Activated CD4-positive, alpha-beta memory T cell treated with anti-CD3 and anti-CD28 coated beads, Interleukin-2, amount 10 ng/mL, durations not matched to agents 7 days and 5 days (primary cell): ENCODE measurements around the gene SPOCK1. TPM values are rescaled to one million over a fixed set of nuclear protein-coding genes. Genes with fewer than 3 reads are reported as not detected.

Experiments used
- CTCF ChIA-PET: fragments of 350-600 bp; sonication (Branson Sonifier 250); formaldehyde crosslinking; loops from one replicate; lab custom pipeline; 2021; ENCODE audit warnings: antibody characterized with exemption, inconsistent platforms; lab: Charles Lee
- POLR2A ChIA-PET: fragments of 350-600 bp; sonication (Branson Sonifier 250); formaldehyde crosslinking; loops from one replicate; lab custom pipeline; 2021; ENCODE audit warnings: antibody characterized with exemption; lab: Charles Lee
- DNase-seq: peaks from one replicate; pipeline ENCODE4 v3.0.0-alpha.2; 2020
- H3K27ac Mint-ChIP-seq: one replicate; pipeline ENCODE4 v1.8.0; 2021; ENCODE audit warnings: mild to moderate bottlenecking, mixed read lengths
- H3K27me3 Mint-ChIP-seq: one replicate; pipeline ENCODE4 v1.8.0; 2021; ENCODE audit warnings: mixed read lengths
- H3K36me3 Mint-ChIP-seq: one replicate; pipeline ENCODE4 v1.8.0; 2021; ENCODE audit warnings: low read depth, mixed read lengths
- H3K4me1 Mint-ChIP-seq: one replicate; pipeline ENCODE4 v1.8.0; 2021; ENCODE audit warnings: mixed read lengths
- H3K4me3 Mint-ChIP-seq: one replicate; pipeline ENCODE4 v1.8.0; 2021; ENCODE audit warnings: mild to moderate bottlenecking, mixed read lengths
- H3K9me3 Mint-ChIP-seq: one replicate; pipeline ENCODE4 v1.8.0; 2021; ENCODE audit warnings: mixed read lengths
- total RNA-seq, 2 experiments: library from RNA; stranded (reverse); gene quantifications; one replicate each; pipeline ENCODE4 v1.2.3, GENCODE V29; 2021

SPOCK1 gene
- total RNA-seq, 2 experiments from 2014 or later = 0.73 to 0.86 TPM

DNA sequence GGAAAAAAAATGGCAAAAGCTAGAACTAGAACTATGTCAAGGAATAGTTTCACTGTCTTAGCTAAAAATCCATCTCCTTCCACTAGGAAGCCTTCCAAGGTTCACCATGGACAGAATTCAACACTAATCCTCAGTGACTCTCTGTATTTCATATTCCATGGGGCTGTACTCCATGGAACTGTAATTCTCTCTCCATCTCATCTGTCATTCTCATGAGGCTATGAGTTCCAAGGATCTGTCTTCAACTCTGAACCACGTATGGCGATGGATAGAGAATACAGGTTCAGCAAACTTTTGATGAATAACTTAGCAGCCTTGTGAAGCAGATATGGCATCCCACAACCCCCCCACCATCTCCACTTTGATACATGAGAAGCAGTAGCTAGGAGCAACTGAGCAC, 184.0 kb downstream of the SPOCK1 start:
- Mint-ChIP-seq H3K4me1 (no peaks in the 10 kb centered on the region), H3K4me3 (no peak overlapping the region), H3K9me3 (no peaks in the 10 kb centered on the region), H3K36me3 (no peaks in the 10 kb centered on the region), H3K27me3 (peaks cover 7% of the 10 kb centered on the region), H3K27ac (no peak overlapping the region)
- ChIA-PET CTCF (no interaction called here), POLR2A (no interaction called here)
- DNase-seq = no peak

DNA sequence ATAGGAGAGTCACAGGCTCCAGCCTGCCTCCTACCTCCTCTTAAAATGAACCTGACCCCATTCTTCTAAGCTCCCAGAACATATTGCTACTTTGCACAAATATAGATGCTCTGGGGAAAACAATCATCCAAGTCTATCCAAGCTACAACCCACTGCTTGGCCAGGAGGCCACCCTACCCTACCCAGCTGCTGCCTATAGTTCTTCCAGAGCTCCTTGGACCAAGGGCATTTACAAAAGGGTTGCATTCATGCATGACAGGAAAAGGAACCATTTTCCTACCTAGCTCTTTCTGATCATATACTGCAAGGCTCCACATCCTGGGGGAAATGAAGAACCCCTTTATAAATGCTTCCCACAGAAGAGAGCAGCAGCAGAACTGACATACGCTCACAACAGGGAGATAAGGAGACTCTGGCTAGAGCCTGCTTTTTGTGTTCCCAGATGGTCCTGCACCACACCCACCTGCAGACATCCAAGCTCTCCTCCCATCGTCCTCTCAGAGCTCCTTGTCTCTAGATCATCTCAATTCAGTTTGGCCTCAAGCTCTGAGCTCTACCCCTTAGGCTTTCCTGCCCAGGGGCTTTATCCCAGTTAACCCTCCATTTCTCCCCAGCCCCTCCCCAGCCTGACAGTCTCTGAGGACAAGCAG, 185.5 kb downstream of the SPOCK1 start:
- CTCF ChIA-PET = no interaction called here
- Mint-ChIP-seq H3K27me3 (peaks cover 4% of the 10 kb centered on the region), H3K27ac (no peak overlapping the region), H3K9me3 (no peaks in the 10 kb centered on the region), H3K4me3 (no peak overlapping the region), H3K36me3 (no peaks in the 10 kb centered on the region), H3K4me1 (no peaks in the 10 kb centered on the region)
- POLR2A ChIA-PET = no interaction called here
- DNase-seq = no peak

DNA sequence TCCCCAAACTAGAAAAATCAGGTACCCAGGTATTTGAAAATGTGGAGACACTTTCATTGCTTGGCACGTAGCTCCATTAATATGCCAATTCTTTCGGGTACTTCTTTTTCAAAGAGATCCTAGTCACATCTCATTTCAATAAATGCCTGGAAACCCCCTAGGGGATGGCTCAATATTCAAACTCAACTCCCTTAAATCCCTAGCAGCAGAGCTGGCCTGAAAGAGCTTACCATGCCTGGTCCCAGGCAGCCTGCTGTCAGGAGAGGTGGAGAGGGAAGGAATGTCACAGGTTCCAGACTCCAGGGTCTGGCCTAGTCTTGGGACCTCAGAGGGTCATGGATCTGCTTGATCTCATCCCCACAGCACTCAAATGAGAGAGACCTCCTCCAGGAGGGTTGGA, 187.1 kb downstream of the SPOCK1 start:
- H3K27me3 Mint-ChIP-seq = no peaks in the 10 kb centered on the region
- H3K36me3 Mint-ChIP-seq = no peaks in the 10 kb centered on the region
- no peak for DNase-seq
- CTCF ChIA-PET = no interaction called here
- no peak overlapping the region for H3K27ac Mint-ChIP-seq
- H3K4me3 Mint-ChIP-seq = no peak overlapping the region
- POLR2A ChIA-PET = no interaction called here
- H3K9me3 Mint-ChIP-seq = no peaks in the 10 kb centered on the region
- no peaks in the 10 kb centered on the region for H3K4me1 Mint-ChIP-seq

DNA sequence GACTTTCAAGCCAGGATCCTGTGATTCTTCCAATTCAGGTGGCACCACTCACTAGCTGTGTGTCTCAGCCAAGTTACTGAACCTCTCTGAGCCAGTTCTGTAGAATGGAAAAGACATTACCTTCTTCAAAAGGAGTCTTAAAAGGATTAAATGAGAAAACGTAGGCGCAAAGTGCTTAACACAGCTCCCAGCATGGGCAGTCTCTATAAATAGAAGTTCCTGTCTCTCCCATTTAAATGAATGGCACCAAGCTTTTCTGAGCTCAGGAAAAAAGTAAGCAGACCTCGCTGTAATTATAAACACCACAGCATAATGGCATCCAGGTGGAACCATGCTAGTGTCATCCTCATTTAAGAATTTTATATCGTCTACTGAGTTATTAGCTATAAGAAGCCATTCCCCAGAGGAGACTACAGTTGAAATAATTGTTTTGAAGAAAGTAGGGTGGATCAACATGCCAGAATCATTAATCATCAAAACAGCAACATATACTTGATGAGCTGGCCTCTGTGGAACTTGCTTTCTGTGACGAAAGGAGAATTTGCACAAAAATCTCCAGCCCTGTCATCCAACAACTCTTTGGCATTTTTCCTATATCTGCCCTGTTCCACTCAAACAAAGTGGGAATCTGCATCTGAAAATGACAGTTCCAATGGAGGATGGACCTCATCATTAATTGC, 188.9 kb downstream of the SPOCK1 start:
- H3K36me3 Mint-ChIP-seq = no peaks in the 10 kb centered on the region
- H3K4me1 Mint-ChIP-seq = no peaks in the 10 kb centered on the region
- POLR2A ChIA-PET = no interaction called here
- no peak overlapping the region for H3K4me3 Mint-ChIP-seq
- H3K9me3 Mint-ChIP-seq = no peaks in the 10 kb centered on the region
- no peak for DNase-seq
- no peak overlapping the region for H3K27ac Mint-ChIP-seq
- CTCF ChIA-PET = interaction anchor here (1.1 to 1.4 kb wide), 2 partner anchors 9 to 10 kb away, joined by 3 to 5 read pairs; no protein-coding TSS in a partner anchor
- H3K27me3 Mint-ChIP-seq = no peaks in the 10 kb centered on the region

DNA sequence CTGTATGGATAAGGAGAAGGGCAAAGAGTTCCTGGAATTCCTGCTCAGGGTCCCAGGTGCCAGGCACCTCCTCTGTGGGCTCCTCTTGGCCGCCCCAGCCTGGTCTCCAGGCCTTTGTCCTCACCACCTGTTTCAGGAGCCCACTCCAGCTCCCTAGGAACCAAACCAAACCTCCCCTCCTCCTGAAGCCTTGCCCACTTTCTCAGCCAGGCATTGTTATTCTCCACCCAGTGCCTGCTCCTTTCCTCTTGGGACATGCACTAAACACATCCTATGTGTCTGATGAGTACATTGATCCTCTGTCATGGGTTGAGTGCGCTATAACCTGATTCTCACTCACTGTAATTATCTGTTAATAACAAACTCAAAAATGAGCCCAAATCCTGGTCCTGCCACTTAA, 189.8 kb downstream of the SPOCK1 start:
- H3K4me3 Mint-ChIP-seq = no peak overlapping the region
- ChIA-PET CTCF (interaction anchor here (1.4 kb wide), 1 partner anchor 11 kb away, joined by 5 read pairs; no protein-coding TSS in a partner anchor), POLR2A (no interaction called here)
- no peaks in the 10 kb centered on the region for H3K27me3 Mint-ChIP-seq
- H3K4me1 Mint-ChIP-seq = no peaks in the 10 kb centered on the region
- no peak overlapping the region for H3K27ac Mint-ChIP-seq
- no peaks in the 10 kb centered on the region for H3K9me3 Mint-ChIP-seq
- DNase-seq = no peak
- H3K36me3 Mint-ChIP-seq = no peaks in the 10 kb centered on the region

DNA sequence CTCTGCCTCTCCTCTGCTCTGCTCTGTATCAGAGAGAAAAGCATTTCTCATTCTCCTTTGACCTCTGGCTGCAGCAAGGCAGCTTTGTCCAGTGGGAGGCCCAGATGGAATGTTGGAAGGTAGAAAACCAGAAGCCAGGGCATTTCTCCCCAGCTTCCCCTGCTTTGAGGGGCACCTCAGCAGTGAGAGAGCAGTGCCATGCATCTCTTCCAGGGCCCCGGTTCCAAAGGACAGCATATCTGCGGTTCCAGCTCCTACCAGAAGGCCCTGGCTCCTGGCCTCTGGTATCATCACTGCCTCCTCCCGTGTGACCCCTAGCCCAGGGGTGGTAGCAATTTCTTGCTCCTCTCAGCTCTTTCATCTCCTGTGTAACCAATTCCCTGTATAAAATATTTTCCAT, 190.8 kb downstream of the SPOCK1 start:
- no peaks in the 10 kb centered on the region for H3K27me3 Mint-ChIP-seq
- POLR2A ChIA-PET = no interaction called here

DNA sequence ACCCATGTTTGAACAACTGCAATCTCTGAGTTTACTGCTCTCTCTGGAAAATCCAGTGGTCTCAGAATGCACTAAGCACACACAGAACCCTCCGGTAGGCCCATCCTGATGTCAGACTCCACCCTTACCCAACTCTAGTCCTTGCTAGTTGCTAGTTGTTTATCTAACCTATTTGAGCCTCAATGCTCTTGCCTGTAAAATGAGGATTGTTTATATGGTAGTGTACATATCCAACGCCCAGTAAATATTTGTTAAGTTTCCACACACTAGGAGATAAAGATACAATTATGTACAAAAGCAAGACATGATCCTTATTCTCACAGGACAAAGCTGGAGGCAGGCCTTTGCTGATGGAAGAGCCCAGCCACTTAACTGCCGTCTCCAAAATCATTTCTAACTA, 192.2 kb downstream of the SPOCK1 start:
- no peaks in the 10 kb centered on the region for H3K9me3 Mint-ChIP-seq
- H3K36me3 Mint-ChIP-seq = no peaks in the 10 kb centered on the region
- H3K4me3 Mint-ChIP-seq = no peak overlapping the region
- H3K27me3 Mint-ChIP-seq = no peaks in the 10 kb centered on the region
- no peak for DNase-seq
- POLR2A ChIA-PET = no interaction called here
- no peak overlapping the region for H3K27ac Mint-ChIP-seq
- CTCF ChIA-PET = no interaction called here
- H3K4me1 Mint-ChIP-seq = no peaks in the 10 kb centered on the region

More for the DNA sequence above, 190.8 kb downstream of the SPOCK1 start:
- Mint-ChIP-seq H3K36me3 (no peaks in the 10 kb centered on the region), H3K27ac (no peak overlapping the region), H3K9me3 (no peaks in the 10 kb centered on the region), H3K4me1 (no peaks in the 10 kb centered on the region), H3K4me3 (no peak overlapping the region)
- CTCF ChIA-PET = no interaction called here
- DNase-seq = no peak

DNA sequence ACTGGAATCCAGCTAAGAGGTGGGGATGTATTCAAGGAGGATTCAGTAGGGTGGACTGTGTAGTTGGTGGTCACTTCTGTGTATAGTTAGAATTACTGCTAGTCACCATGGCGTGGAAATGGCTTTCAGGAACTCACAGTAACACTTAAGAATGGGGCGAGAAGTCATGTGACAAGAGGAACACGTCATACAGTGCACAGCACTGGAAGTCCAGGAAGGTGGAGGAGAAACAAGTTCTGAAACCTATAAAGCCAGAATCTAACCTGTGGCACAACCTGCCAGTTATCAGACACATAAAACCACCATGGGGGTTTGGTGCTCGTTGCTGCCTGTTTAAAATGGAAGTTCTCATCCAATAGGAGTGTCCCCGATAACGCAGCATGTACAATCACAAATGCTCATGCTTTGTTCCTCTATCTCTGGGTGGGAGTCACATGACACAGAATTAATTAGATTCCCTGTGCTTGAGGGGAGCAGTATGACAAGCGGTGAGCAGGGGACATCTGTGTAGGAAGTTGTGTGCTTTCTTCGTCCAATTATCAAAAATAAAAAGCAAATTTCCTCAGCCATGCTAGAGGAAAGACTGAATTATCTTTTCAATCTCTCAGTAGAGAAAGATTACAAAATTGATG, 193.0 kb downstream of the SPOCK1 start:
- H3K27me3 Mint-ChIP-seq = no peaks in the 10 kb centered on the region
- no peak overlapping the region for H3K4me3 Mint-ChIP-seq
- POLR2A ChIA-PET = no interaction called here
- no peak for DNase-seq
- CTCF ChIA-PET = interaction anchor here (1.0 kb wide), 1 partner anchor 14 kb away, joined by 3 read pairs; no protein-coding TSS in a partner anchor
- H3K9me3 Mint-ChIP-seq = no peaks in the 10 kb centered on the region
- H3K27ac Mint-ChIP-seq = no peak overlapping the region
- no peaks in the 10 kb centered on the region for H3K36me3 Mint-ChIP-seq
- no peaks in the 10 kb centered on the region for H3K4me1 Mint-ChIP-seq

DNA sequence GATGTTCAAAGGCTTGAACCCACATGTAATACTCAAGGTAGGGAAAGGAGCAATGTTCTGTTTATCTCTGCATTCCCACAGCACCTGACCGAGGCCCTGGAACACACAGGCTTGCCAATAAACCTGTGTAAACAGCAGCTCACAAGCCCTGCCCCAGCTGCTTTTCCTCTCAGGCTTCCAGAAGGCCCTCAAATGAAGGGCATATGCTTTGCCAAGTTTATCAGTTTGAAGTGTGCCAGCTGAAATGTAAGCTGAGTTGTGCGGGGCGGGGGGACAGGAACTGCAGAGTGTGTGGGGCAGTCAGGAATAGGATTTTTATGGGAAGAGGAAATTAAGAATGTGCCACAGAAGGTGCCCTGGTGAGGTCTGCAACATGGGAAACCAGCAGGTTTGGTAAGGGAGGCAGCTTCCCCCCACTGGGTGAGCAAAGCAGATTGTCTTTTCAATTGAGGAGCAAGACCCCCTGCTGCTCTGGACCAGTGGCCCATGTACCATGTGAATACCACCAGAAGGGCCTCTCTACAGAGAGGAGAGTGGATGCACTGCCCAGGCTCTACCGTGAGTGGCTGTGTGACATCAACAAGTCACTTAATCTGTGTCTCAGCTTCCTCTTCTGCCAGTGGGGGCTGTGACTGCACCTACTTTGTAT, 194.8 kb downstream of the SPOCK1 start:
- H3K27ac Mint-ChIP-seq = no peak overlapping the region
- ChIA-PET POLR2A (no interaction called here), CTCF (interaction anchor here (0.7 kb wide), 1 partner anchor 16 kb away, joined by 4 read pairs; no protein-coding TSS in a partner anchor)
- no peaks in the 10 kb centered on the region for H3K36me3 Mint-ChIP-seq
- no peak overlapping the region for H3K4me3 Mint-ChIP-seq
- no peaks in the 10 kb centered on the region for H3K9me3 Mint-ChIP-seq
- no peak for DNase-seq
- H3K27me3 Mint-ChIP-seq = no peaks in the 10 kb centered on the region
- no peaks in the 10 kb centered on the region for H3K4me1 Mint-ChIP-seq

DNA sequence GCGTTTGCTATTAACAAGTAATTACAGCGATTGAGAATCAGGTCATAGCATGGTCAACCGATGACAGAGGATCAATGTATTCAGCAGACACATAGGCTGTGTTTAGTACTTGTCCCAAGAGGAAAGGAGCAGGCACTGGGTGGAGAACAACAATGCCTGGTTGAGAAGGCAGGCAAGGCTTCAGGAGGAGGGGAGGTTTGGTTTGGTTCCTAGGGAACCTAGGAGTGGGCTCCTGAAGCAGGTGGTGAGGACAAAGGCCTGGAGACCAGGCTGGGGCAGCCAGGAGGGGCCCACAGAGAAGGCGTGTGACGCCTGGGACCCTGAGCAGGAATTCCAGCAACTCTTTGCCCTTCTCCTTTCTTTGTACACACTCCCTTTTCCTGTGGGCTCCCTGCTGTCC, 195.6 kb downstream of the SPOCK1 start:
- no peak overlapping the region for H3K27ac Mint-ChIP-seq
- H3K4me3 Mint-ChIP-seq = no peak overlapping the region
- CTCF ChIA-PET = no interaction called here
- peaks cover under 1% of the 10 kb centered on the region for H3K27me3 Mint-ChIP-seq
- H3K4me1 Mint-ChIP-seq = no peaks in the 10 kb centered on the region
- no peak for DNase-seq
- POLR2A ChIA-PET = no interaction called here
- H3K36me3 Mint-ChIP-seq = no peaks in the 10 kb centered on the region
- H3K9me3 Mint-ChIP-seq = no peaks in the 10 kb centered on the region

DNA sequence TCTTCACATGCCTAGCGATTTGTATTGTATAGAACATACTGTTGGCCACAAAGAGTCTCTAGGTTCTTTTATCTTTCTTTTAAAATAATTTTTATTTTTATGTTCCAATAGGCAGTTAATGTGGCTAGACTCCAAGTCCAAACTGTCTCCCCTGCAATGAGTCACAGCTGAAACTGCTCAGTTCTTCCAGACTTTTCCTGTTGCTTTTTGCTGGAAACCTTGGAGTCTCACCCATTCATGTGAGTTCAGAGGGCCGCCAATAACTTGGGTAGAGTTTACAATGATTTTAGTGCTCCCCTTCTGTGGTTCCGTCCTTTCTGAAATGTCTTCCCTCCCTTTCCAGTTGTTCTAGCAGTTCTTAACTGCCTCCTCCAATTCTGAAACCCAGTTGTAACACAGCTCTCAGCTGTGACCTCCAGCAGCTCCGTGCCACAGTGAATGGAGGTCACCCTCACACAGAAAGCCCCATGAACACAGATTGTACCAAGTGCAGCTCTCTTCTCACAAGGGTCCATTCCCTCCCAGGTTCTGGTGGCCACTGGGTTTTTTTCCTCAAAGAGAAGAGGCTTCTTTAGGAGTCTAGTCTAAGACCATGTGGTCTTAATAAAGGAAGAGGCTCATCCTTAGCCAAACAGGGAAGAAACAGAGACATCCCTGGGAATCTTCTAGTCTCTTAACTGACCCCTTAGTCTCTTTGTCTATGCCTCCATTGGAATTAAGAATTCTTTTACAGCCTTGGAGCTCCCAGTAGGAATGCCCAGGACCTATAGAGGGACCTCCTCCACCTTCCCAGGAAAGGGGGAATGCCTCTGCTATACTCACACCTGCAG, 198.5 kb downstream of the SPOCK1 start:
- DNase-seq = no peak
- peaks cover 2% of the 10 kb centered on the region for H3K27me3 Mint-ChIP-seq
- H3K27ac Mint-ChIP-seq = no peak overlapping the region
- ChIA-PET POLR2A (no interaction called here), CTCF (no interaction called here)
- no peaks in the 10 kb centered on the region for H3K4me1 Mint-ChIP-seq
- H3K4me3 Mint-ChIP-seq = no peak overlapping the region
- no peaks in the 10 kb centered on the region for H3K36me3 Mint-ChIP-seq
- H3K9me3 Mint-ChIP-seq = no peaks in the 10 kb centered on the region

DNA sequence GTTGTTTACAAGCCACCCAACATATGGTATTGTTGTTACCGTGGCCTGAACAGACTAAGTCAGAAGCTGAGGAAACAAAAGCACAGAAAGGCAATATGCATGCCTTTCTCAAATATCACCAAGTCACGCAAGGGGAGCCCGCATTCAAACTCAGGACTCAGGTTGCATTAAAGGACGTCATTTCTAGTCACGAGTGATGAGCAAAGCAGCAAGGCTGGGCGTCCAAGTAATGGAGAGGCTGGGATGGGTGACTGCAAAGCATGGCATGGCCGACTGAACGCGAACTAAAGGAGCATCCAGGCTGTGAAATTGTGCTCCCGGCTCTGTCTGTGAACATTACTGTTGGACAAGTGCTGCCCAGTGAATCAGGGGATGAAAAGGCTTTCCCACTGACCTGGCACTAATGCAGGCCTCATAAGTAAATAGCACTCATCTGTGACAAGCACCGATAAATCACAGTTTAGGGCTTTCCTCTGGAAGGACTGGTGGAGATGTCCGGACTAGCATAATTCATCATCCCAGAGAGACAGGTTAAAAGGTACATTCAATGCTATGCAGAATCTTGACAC, 202.8 kb downstream of the SPOCK1 start:
- DNase-seq = no peak
- ChIA-PET CTCF (no interaction called here), POLR2A (no interaction called here)
- H3K36me3 Mint-ChIP-seq = no peaks in the 10 kb centered on the region
- no peaks in the 10 kb centered on the region for H3K4me1 Mint-ChIP-seq
- no peaks in the 10 kb centered on the region for H3K9me3 Mint-ChIP-seq
- H3K4me3 Mint-ChIP-seq = no peak overlapping the region
- peaks cover 2% of the 10 kb centered on the region for H3K27me3 Mint-ChIP-seq
- no peak overlapping the region for H3K27ac Mint-ChIP-seq
